Measurements from ENCODE around the gene MYO5A. TPM values are rescaled to one million over a fixed set of nuclear protein-coding genes. Genes with fewer than 3 reads are reported as not detected.
A peak's percentile ranks its signal among the peaks of the same experiment; 100 is the strongest.

The MYO5A gene
- polyA plus RNA-seq, 2 of the 4 experiments (the other 2 are of a cell fraction): 15.1 to 46.7 TPM

DNA sequence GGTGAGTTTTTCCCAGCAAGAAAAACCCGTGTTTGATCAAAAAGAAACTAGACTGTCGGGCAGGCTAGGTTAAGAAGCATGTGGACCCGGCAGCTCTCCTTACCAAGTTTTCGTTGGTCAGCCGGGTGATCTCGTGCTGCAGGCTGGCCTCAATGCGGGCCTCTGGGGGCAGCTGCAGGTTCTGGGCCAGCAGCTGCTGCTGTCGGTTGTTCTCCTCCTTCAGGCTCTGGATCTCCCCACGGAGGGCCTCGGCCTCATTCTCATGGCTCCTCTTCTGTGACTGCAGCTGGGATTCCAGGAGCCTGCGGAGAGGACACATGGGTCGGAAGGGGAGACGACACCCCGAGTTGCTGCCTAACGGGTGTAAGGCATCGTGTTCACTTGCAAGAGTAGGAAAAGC, 188.6 kb downstream of the MYO5A start:
- H3K4me3 ChIP-seq: no peak overlapping the region
- H3K4me1 ChIP-seq: peaks cover 58% of the 10 kb centered on the region
- CTCF ChIA-PET: interaction anchor here (1.3 kb wide), 1 partner anchor 395 kb away, joined by 3 read pairs; no protein-coding TSS in a partner anchor
- no peak for TF ChIP-seq ZNF302 (CRISPR knock-in tag; IDR thresholded peaks at IDR 0.05)
- TF ChIP-seq ZC3H11A (IDR thresholded peaks at IDR 0.05): no peak
- TF ChIP-seq, protein P1, sequence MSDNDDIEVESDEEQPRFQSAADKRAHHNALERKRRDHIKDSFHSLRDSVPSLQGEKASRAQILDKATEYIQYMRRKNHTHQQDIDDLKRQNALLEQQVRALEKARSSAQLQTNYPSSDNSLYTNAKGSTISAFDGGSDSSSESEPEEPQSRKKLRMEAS (IDR thresholded peaks at IDR 0.05): no peak
- no peak for TF ChIP-seq RFX5 (IDR thresholded peaks at IDR 0.05)
- TF ChIP-seq, protein P2, sequence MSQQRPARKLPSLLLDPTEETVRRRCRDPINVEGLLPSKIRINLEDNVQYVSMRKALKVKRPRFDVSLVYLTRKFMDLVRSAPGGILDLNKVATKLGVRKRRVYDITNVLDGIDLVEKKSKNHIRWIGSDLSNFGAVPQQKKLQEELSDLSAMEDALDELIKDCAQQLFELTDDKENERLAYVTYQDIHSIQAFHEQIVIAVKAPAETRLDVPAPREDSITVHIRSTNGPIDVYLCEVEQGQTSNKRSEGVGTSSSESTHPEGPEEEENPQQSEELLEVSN (IDR thresholded peaks at IDR 0.05; ENCODE audit: borderline replicate concordance, low read depth): no peak
- no peak for TF ChIP-seq HOXA7 (CRISPR knock-in tag; IDR thresholded peaks at IDR 0.05)
- TF ChIP-seq POLR2AphosphoS2 (conservative IDR thresholded peaks at IDR 0.05; ENCODE audit: low read length): no peak
- TF ChIP-seq ZSCAN20 (CRISPR knock-in tag; IDR thresholded peaks at IDR 0.05): no peak
- no peak for TF ChIP-seq NFE2L2 (conservative IDR thresholded peaks at IDR 0.05; ENCODE audit: low read length)
- TF ChIP-seq TP53 (CRISPR knock-in tag; IDR thresholded peaks at IDR 0.05): no peak
- no peak for DNase-seq (ENCODE audit: low read depth in 1 of 2, low spot score in 1 of 2)
- no peak for FAIRE-seq
- peak overlapping the region; percentile 2 to 46; a peak in 3 of 6 replicates for H3K27ac ChIP-seq
- H3K4me2 ChIP-seq: no peak overlapping the region
- 92% methylated on average over 13 of the region's 16 CpGs for WGBS (ENCODE audit: missing lambda C conversion rate)
- no peaks in the 10 kb centered on the region for H3K9me3 ChIP-seq
- ATAC-seq: no peak
- POLR2A ChIA-PET: no interaction called here

GRCh38 chr15:52338891-52339290, 189.8 kb downstream of the MYO5A start:
- DNase-seq (ENCODE audit: low read depth in 1 of 2, low spot score in 1 of 2) (no peak), FAIRE-seq (no peak), ATAC-seq (no peak)
- 93% methylated on average over 1 of the region's 1 CpG for WGBS (ENCODE audit: missing lambda C conversion rate)
- TF ChIP-seq ZFP36 (IDR thresholded peaks at IDR 0.05; ENCODE audit: borderline replicate concordance, partially characterized antibody): no peak
- no peak for TF ChIP-seq ATOH8 (CRISPR knock-in tag; IDR thresholded peaks at IDR 0.05; ENCODE audit: low read depth)
- TF ChIP-seq JUNB (IDR thresholded peaks at IDR 0.05): no peak
- no peak for TF ChIP-seq NPAS2 (CRISPR knock-in tag; IDR thresholded peaks at IDR 0.05; ENCODE audit: borderline replicate concordance)
- CTCF ChIA-PET: interaction anchor here (1.0 kb wide), 1 partner anchor 81 kb away, joined by 3 read pairs; no protein-coding TSS in a partner anchor
- POLR2A ChIA-PET: interaction anchor here (0.6 kb wide), 1 partner anchor 17 kb away, joined by 3 read pairs; no protein-coding TSS in a partner anchor
- Histone ChIP-seq H3K4me2 (no peak overlapping the region), H3K9me3 (no peaks in the 10 kb centered on the region), H3K4me3 (no peak overlapping the region), H3K4me1 (peaks cover 65% of the 10 kb centered on the region), H3K27ac (0 out of 6 replicates have a peak overlapping the region, but pooled peaks of 1 of the 2 experiments have one; percentile 53)

GRCh38 chr15:52338058-52338457, 190.6 kb downstream of the MYO5A start:
- FAIRE-seq: no peak
- Histone ChIP-seq H3K4me3 (no peak overlapping the region), H3K9me3 (no peaks in the 10 kb centered on the region), H3K4me2 (peak overlapping the region; percentile 61), H3K4me1 (peaks cover 67% of the 10 kb centered on the region), H3K27ac (peak overlapping the region; percentile 53 to 80)
- WGBS (ENCODE audit: missing lambda C conversion rate): 91% methylated on average over 3 of the region's 3 CpGs
- POLR2A ChIA-PET: no interaction called here
- CTCF ChIA-PET: interaction anchor here (0.6 to 4.7 kb wide), 3 partner anchors 81 to 486 kb away, joined by 3 to 30 read pairs (median 3); no protein-coding TSS in a partner anchor
- TF ChIP-seq TFCP2L1 (CRISPR knock-in tag; IDR thresholded peaks at IDR 0.05) (no peak), SMC3 (IDR thresholded peaks at IDR 0.05) (no peak), HDAC2 (IDR thresholded peaks at IDR 0.05) (no peak), TP53 (CRISPR knock-in tag; IDR thresholded peaks at IDR 0.05) (no peak), HOXB13 (CRISPR knock-in tag; IDR thresholded peaks at IDR 0.05; ENCODE audit: low read depth) (no peak), ZSCAN20 (CRISPR knock-in tag; IDR thresholded peaks at IDR 0.05) (no peak), PHF8 (IDR thresholded peaks at IDR 0.05; ENCODE audit: borderline replicate concordance, low read depth) (no peak), ZFP36 (IDR thresholded peaks at IDR 0.05; ENCODE audit: borderline replicate concordance, partially characterized antibody) (no peak), HOXB5 (CRISPR knock-in tag; IDR thresholded peaks at IDR 0.05) (no peak), ELK1 (IDR thresholded peaks at IDR 0.05; ENCODE audit: low read depth, low read length) (no peak), FOXS1 (CRISPR knock-in tag; IDR thresholded peaks at IDR 0.05) (no peak), RAD21 (conservative IDR thresholded peaks at IDR 0.05 in 1 of 2, IDR thresholded peaks at IDR 0.05 in 1 of 2) (no peak), JUN (IDR thresholded peaks at IDR 0.05) (no peak), RFX5 (IDR thresholded peaks at IDR 0.05) (no peak)
- TF ChIP-seq, protein P3, sequence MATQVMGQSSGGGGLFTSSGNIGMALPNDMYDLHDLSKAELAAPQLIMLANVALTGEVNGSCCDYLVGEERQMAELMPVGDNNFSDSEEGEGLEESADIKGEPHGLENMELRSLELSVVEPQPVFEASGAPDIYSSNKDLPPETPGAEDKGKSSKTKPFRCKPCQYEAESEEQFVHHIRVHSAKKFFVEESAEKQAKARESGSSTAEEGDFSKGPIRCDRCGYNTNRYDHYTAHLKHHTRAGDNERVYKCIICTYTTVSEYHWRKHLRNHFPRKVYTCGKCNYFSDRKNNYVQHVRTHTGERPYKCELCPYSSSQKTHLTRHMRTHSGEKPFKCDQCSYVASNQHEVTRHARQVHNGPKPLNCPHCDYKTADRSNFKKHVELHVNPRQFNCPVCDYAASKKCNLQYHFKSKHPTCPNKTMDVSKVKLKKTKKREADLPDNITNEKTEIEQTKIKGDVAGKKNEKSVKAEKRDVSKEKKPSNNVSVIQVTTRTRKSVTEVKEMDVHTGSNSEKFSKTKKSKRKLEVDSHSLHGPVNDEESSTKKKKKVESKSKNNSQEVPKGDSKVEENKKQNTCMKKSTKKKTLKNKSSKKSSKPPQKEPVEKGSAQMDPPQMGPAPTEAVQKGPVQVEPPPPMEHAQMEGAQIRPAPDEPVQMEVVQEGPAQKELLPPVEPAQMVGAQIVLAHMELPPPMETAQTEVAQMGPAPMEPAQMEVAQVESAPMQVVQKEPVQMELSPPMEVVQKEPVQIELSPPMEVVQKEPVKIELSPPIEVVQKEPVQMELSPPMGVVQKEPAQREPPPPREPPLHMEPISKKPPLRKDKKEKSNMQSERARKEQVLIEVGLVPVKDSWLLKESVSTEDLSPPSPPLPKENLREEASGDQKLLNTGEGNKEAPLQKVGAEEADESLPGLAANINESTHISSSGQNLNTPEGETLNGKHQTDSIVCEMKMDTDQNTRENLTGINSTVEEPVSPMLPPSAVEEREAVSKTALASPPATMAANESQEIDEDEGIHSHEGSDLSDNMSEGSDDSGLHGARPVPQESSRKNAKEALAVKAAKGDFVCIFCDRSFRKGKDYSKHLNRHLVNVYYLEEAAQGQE (IDR thresholded peaks at IDR 0.05): no peak
- ATAC-seq: peak in 1 of 2 experiments; percentile 20; a peak in 1 of 6 replicates
- DNase-seq (ENCODE audit: low read depth in 1 of 2, low spot score in 1 of 2): no peak
